Measurements from ENCODE around the gene KCNMA1. TPM values are rescaled to one million over a fixed set of nuclear protein-coding genes. Genes with fewer than 3 reads are reported as not detected.
A peak's percentile ranks its signal among the peaks of the same experiment; 100 is the strongest.

Gene KCNMA1
- polyA plus RNA-seq, 1 of the 3 experiments (the other 2 are of a cell fraction) = 107 TPM

GRCh38 chr10:77319557-77319956, 318.1 kb downstream of the KCNMA1 start:
- TF ChIP-seq TAF1 (IDR thresholded peaks at IDR 0.05; ENCODE audit: borderline replicate concordance, low read depth, low read length) (peak; percentile 37; the same call in 1 of the 2 replicates), GABPA (IDR thresholded peaks at IDR 0.05; ENCODE audit: low read depth) (no peak), FOXJ3 (CRISPR knock-in tag; IDR thresholded peaks at IDR 0.05) (no peak), PBX3 (IDR thresholded peaks at IDR 0.05) (peak; percentile 20; the same call in 1 of the 2 replicates), RFX5 (IDR thresholded peaks at IDR 0.05; ENCODE audit: low read length) (no peak), MAX (IDR thresholded peaks at IDR 0.05; ENCODE audit: low read depth) (0 out of 2 replicates have a peak, but pooled peaks have one; percentile 29)
- Histone ChIP-seq H3F3A (replicated peaks; ENCODE audit: insufficient read depth) (peaks cover 24% of the 10 kb centered on the region), H2AFZ (ENCODE audit: low read depth) (no peak overlapping the region), H3K4me1 (ENCODE audit: control insufficient read depth in 1 of 2, insufficient read depth in 2 of 2, low read depth in 1 of 2, low read length in 1 of 2) (peaks cover 0 to 12% of the 10 kb centered on the region in 2 experiments; a peak in 2 of 4 replicates), H3K36me3 (replicated peaks in 1 of 2; ENCODE audit: control insufficient read depth in 1 of 2, insufficient read depth in 2 of 2, low read length in 1 of 2) (no peaks in the 10 kb centered on the region), H3K79me2 (ENCODE audit: insufficient read depth) (peaks cover 6% of the 10 kb centered on the region; the same call in 1 of the 2 replicates), H3K27me3 (ENCODE audit: insufficient read depth) (no peaks in the 10 kb centered on the region), H3K27ac (ENCODE audit: low read depth in 2 of 2, low read length in 1 of 2) (peak overlapping the region in 1 of 2 experiments; percentile 83; a peak in 1 of 4 replicates), H3K9me3 (no peaks in the 10 kb centered on the region), H4K20me1 (ENCODE audit: insufficient read depth) (no peaks in the 10 kb centered on the region), H3K9ac (no peak overlapping the region), H3K9me2 (no peaks in the 10 kb centered on the region), H3K4me3 (ENCODE audit: low read depth in 2 of 2, low read length in 1 of 2) (no peak overlapping the region), H3K4me2 (no peak overlapping the region)
- WGBS (ENCODE audit: low lambda C conversion rate) = 81% methylated on average over 3 of the region's 3 CpGs
- ChIA-PET POLR2A (no interaction called here), CTCF (interaction anchor here (0.9 kb wide), 1 partner anchor 68 kb away, joined by 3 read pairs; no protein-coding TSS in a partner anchor)
- DNase-seq = no peak

GRCh38 chr10:77318739-77319138, 318.9 kb downstream of the KCNMA1 start:
- CTCF ChIA-PET = interaction anchor here (0.9 kb wide), 1 partner anchor 68 kb away, joined by 3 read pairs; no protein-coding TSS in a partner anchor
- Histone ChIP-seq H3K4me2 (no peak overlapping the region), H3K9me3 (no peaks in the 10 kb centered on the region), H4K20me1 (ENCODE audit: insufficient read depth) (no peaks in the 10 kb centered on the region), H3K27ac (ENCODE audit: low read depth in 2 of 2, low read length in 1 of 2) (no peak overlapping the region), H3K27me3 (ENCODE audit: insufficient read depth) (no peaks in the 10 kb centered on the region), H3K9ac (no peak overlapping the region), H3F3A (replicated peaks; ENCODE audit: insufficient read depth) (peaks cover 24% of the 10 kb centered on the region), H3K9me2 (no peaks in the 10 kb centered on the region), H3K4me1 (ENCODE audit: control insufficient read depth in 1 of 2, insufficient read depth in 2 of 2, low read depth in 1 of 2, low read length in 1 of 2) (peaks cover 0 to 12% of the 10 kb centered on the region in 2 experiments; a peak in 2 of 4 replicates), H3K36me3 (replicated peaks in 1 of 2; ENCODE audit: control insufficient read depth in 1 of 2, insufficient read depth in 2 of 2, low read length in 1 of 2) (no peaks in the 10 kb centered on the region), H2AFZ (ENCODE audit: low read depth) (no peak overlapping the region), H3K79me2 (ENCODE audit: insufficient read depth) (peaks cover 6% of the 10 kb centered on the region; the same call in 1 of the 2 replicates), H3K4me3 (ENCODE audit: low read depth in 2 of 2, low read length in 1 of 2) (no peak overlapping the region)
- WGBS (ENCODE audit: low lambda C conversion rate) = 87% methylated on average over 3 of the region's 3 CpGs
- TF ChIP-seq GABPA (IDR thresholded peaks at IDR 0.05; ENCODE audit: low read depth) (no peak), PBX3 (IDR thresholded peaks at IDR 0.05) (no peak), RAD21 (IDR thresholded peaks at IDR 0.05; ENCODE audit: low read length) (no peak), TEAD4 (IDR thresholded peaks at IDR 0.05; ENCODE audit: borderline replicate concordance, insufficient read depth) (no peak), RCOR1 (IDR thresholded peaks at IDR 0.05; ENCODE audit: low read length) (no peak), FOXJ3 (CRISPR knock-in tag; IDR thresholded peaks at IDR 0.05) (no peak), CHD2 (IDR thresholded peaks at IDR 0.05; ENCODE audit: low read length, partially characterized antibody) (no peak), MEF2A (IDR thresholded peaks at IDR 0.05; ENCODE audit: borderline replicate concordance, low read depth) (no peak), SIN3A (IDR thresholded peaks at IDR 0.05; ENCODE audit: borderline replicate concordance, low read depth, low read length) (no peak)
- TF ChIP-seq, protein P1, sequence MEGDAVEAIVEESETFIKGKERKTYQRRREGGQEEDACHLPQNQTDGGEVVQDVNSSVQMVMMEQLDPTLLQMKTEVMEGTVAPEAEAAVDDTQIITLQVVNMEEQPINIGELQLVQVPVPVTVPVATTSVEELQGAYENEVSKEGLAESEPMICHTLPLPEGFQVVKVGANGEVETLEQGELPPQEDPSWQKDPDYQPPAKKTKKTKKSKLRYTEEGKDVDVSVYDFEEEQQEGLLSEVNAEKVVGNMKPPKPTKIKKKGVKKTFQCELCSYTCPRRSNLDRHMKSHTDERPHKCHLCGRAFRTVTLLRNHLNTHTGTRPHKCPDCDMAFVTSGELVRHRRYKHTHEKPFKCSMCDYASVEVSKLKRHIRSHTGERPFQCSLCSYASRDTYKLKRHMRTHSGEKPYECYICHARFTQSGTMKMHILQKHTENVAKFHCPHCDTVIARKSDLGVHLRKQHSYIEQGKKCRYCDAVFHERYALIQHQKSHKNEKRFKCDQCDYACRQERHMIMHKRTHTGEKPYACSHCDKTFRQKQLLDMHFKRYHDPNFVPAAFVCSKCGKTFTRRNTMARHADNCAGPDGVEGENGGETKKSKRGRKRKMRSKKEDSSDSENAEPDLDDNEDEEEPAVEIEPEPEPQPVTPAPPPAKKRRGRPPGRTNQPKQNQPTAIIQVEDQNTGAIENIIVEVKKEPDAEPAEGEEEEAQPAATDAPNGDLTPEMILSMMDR (IDR thresholded peaks at IDR 0.05) = no peak
- POLR2A ChIA-PET = no interaction called here
- no peak for DNase-seq

Measured in SK-N-SH (cell line).